ENCODE results near the gene ESPNL.

The ESPNL gene

GRCh38 chr2:238077292-238077691 is 22.8 kb upstream of the ESPNL start:
- DNase-seq = no peak

GRCh38 chr2:238079874-238080327 is 20.2 kb upstream of the ESPNL start:
- DNase-seq = no peak

GRCh38 chr2:238080518-238080917 is 19.6 kb upstream of the ESPNL start:
- DNase-seq = no peak

- DNase-seq = no peak
Measured at GRCh38 chr2:238081150-238081549, 19.0 kb upstream of the ESPNL start.

- no peak for DNase-seq
Measured at GRCh38 chr2:238081561-238081960, 18.6 kb upstream of the ESPNL start.

- no peak for DNase-seq
Measured at GRCh38 chr2:238082151-238082550, 18.0 kb upstream of the ESPNL start.

- no peak for DNase-seq
Measured at GRCh38 chr2:238082827-238083226, 17.3 kb upstream of the ESPNL start.

GRCh38 chr2:238083919-238084318 is 16.2 kb upstream of the ESPNL start:
- no peak for DNase-seq

GRCh38 chr2:238084761-238085160 is 15.4 kb upstream of the ESPNL start:
- DNase-seq = no peak

- DNase-seq = no peak
Measured at GRCh38 chr2:238085899-238086298, 14.2 kb upstream of the ESPNL start.

- DNase-seq = no peak
Measured at GRCh38 chr2:238087211-238087610, 12.9 kb upstream of the ESPNL start.

- no peak for DNase-seq
Measured at GRCh38 chr2:238090887-238091286, 9.3 kb upstream of the ESPNL start.

GRCh38 chr2:238091436-238092060 is 8.6 kb upstream of the ESPNL start:
- DNase-seq = no peak

- DNase-seq = no peak
Measured at GRCh38 chr2:238092486-238093035, 7.6 kb upstream of the ESPNL start.

GRCh38 chr2:238093181-238094140 is 6.7 kb upstream of the ESPNL start:
- no peak for DNase-seq

GRCh38 chr2:238094438-238095022 is 5.6 kb upstream of the ESPNL start:
- DNase-seq = no peak

- no peak for DNase-seq
Measured at GRCh38 chr2:238095143-238095542, 5.0 kb upstream of the ESPNL start.

GRCh38 chr2:238096311-238097011 is 3.7 kb upstream of the ESPNL start:
- DNase-seq = no peak

- DNase-seq = no peak
Measured at GRCh38 chr2:238097201-238097987, 2.7 kb upstream of the ESPNL start.

- peak; percentile 21 for DNase-seq
Measured at GRCh38 chr2:238097988-238098871, 1.9 kb upstream of the ESPNL start.

Data from CD4-positive, alpha-beta T cell treated with Interleukin-17A for 4 hours (primary cell).